ENCODE results near the gene C16orf90.

C16orf90 gene

GRCh38 chr16:3454631-3455147, 40.6 kb downstream of the C16orf90 start:
- Histone ChIP-seq H3K9me3 (ENCODE audit: control insufficient read depth, insufficient read depth, low read length) (no peaks in the 10 kb centered on the region), H3K9ac (ENCODE audit: low read depth, low read length) (no peak overlapping the region), H3K4me1 (ENCODE audit: insufficient read depth, low read length) (peaks cover 15% of the 10 kb centered on the region), H3K36me3 (ENCODE audit: insufficient read depth, low read length) (no peaks in the 10 kb centered on the region; the same call in 1 of the 2 replicates)

- no peaks in the 10 kb centered on the region; the same call in 1 of the 2 replicates for H3K36me3 ChIP-seq (ENCODE audit: insufficient read depth, low read length)
- H3K9ac ChIP-seq (ENCODE audit: low read depth, low read length) = no peak overlapping the region
- H3K9me3 ChIP-seq (ENCODE audit: control insufficient read depth, insufficient read depth, low read length) = no peaks in the 10 kb centered on the region
- H3K4me1 ChIP-seq (ENCODE audit: insufficient read depth, low read length) = peaks cover 9% of the 10 kb centered on the region
Measured at GRCh38 chr16:3454093-3454492, 41.2 kb downstream of the C16orf90 start.

GRCh38 chr16:3444032-3444388, 51.3 kb downstream of the C16orf90 start:
- no peaks in the 10 kb centered on the region for H3K4me1 ChIP-seq (ENCODE audit: insufficient read depth, low read length)

More at GRCh38 chr16:3444032-3444388, 51.3 kb downstream of the C16orf90 start:
- H3K36me3 ChIP-seq (ENCODE audit: insufficient read depth, low read length) = no peaks in the 10 kb centered on the region
- peak overlapping the region; percentile 80 for H3K9ac ChIP-seq (ENCODE audit: low read depth, low read length)
- no peaks in the 10 kb centered on the region for H3K9me3 ChIP-seq (ENCODE audit: control insufficient read depth, insufficient read depth, low read length)

Measured in ES-I3 (cell line).